HCT116 (cell line): ENCODE results near the gene CXCL1. TPM values are rescaled to one million over a fixed set of nuclear protein-coding genes. Genes with fewer than 3 reads are reported as not detected.

Experiments used
- ATAC-seq: fragments of 200-7000 bp; cut with Tn5 transposase; 2 replicates; pipeline ENCODE4 v1.9.1; 2020; ENCODE audit warnings: mild to moderate bottlenecking, moderate library complexity
- BruUV-seq: library from RNA; stranded (reverse); fragments of 400-500 nt; replicated peaks from 2 replicates; lab custom pipeline; 2021; lab: Mats Ljungman, UMichigan
- CTCF ChIA-PET: fragments of 300-600 bp; sonication (Branson Sonifier 250); formaldehyde crosslinking; loops from one replicate; lab custom pipeline; 2021; ENCODE audit warnings: antibody characterized with exemption; lab: Charles Lee
- POLR2A ChIA-PET: fragments of 300-600, 350-600 bp; sonication (Branson Sonifier 250); formaldehyde crosslinking; loops from one replicate; lab custom pipeline; 2021; ENCODE audit warnings: antibody characterized with exemption; lab: Charles Lee
- RAD21 ChIA-PET, 2 experiments: fragments of 300-600 bp; sonication (Branson Sonifier 250); formaldehyde crosslinking; loops; one replicate each; lab custom pipeline; 2023; ENCODE audit warnings: low total read pairs in 2 of 2; ENCODE audit not compliant: uncharacterized antibody in 2 of 2, unreplicated experiment in 2 of 2, low non-redundant PET in 1 of 2; lab: Charles Lee
- DNase-seq: peaks from one replicate; pipeline ENCODE4 v3.0.0-alpha.2; 2010; ENCODE audit warnings: low read depth, low spot score
- H2AFZ ChIP-seq: fragments of 200-600 bp; shearing (Covaris generic), sonication (generic); 2 replicates; pipeline ENCODE4 v1.6.1; 2017; ENCODE audit warnings: low read depth, mixed run types, mixed read lengths, antibody characterized with exemption, low read length; ENCODE audit not compliant: poor library complexity, severe bottlenecking
- H3K27ac ChIP-seq: 2 replicates; pipeline ENCODE4 v1.5.1; 2012; ENCODE audit warnings: low read depth, low read length
- H3K27me3 ChIP-seq: fragments of 200-600 bp; sonication (generic); 2 replicates; pipeline ENCODE4 v1.6.1; 2016; ENCODE audit warnings: mixed run types, low read length, mixed read lengths; ENCODE audit not compliant: insufficient read depth
- H3K36me3 ChIP-seq, 2 experiments: fragments of 200-500 bp in 1 of 2; fragments of 200-600 bp in 1 of 2; sonication (Bioruptor generic) in 1 of 2; sonication (generic) in 1 of 2; 2 replicates each; pipeline versions ENCODE4 v1.5.1 to v1.6.1; 2014 to 2016; ENCODE audit warnings: low read length in 2 of 2, inconsistent platforms in 1 of 2, mixed read lengths in 1 of 2, mixed run types in 1 of 2; ENCODE audit not compliant: insufficient read depth in 2 of 2, control insufficient read depth in 1 of 2
- H3K4me1 ChIP-seq, 2 experiments: fragments of 200-600 bp in 1 of 2; sonication (generic) in 1 of 2; 2 replicates each; pipeline versions ENCODE4 v1.5.1 to v1.6.1; 2012 to 2017; ENCODE audit warnings: low read length in 2 of 2, inconsistent platforms in 1 of 2, mild to moderate bottlenecking in 1 of 2, mixed read lengths in 1 of 2, mixed run types in 1 of 2, moderate library complexity in 1 of 2; ENCODE audit not compliant: insufficient read depth in 2 of 2, control insufficient read depth in 1 of 2
- H3K4me2 ChIP-seq: fragments of 200-600 bp; sonication (generic); 2 replicates; pipeline ENCODE4 v1.6.1; 2017; ENCODE audit warnings: mixed run types, low read length, mixed read lengths
- H3K4me3 ChIP-seq, 2 experiments: fragments of 200-600 bp in 1 of 2; sonication (generic) in 1 of 2; replicated peaks in 1 of 2; 2 replicates each; pipeline ENCODE4 v1.5.1; 2011 to 2016; ENCODE audit warnings: low read length in 2 of 2, control low read depth in 1 of 2, low read depth in 1 of 2, mild to moderate bottlenecking in 1 of 2, mixed read lengths in 1 of 2, mixed run types in 1 of 2
- H3K79me2 ChIP-seq: fragments of 200-600 bp; sonication (generic); 2 replicates; pipeline ENCODE4 v1.6.1; 2017; ENCODE audit warnings: mild to moderate bottlenecking, mixed run types, low read length, moderate library complexity, mixed read lengths; ENCODE audit not compliant: insufficient read depth
- H3K9ac ChIP-seq: fragments of 200-600 bp; sonication (generic); 2 replicates; pipeline ENCODE4 v1.6.1; 2016; ENCODE audit warnings: low read length, mixed read lengths
- H3K9me2 ChIP-seq: fragments of 200-600 bp; sonication (generic), shearing (Covaris generic); 2 replicates; pipeline ENCODE4 v1.6.1; 2017; ENCODE audit warnings: mixed run types, mild to moderate bottlenecking, moderate library complexity; ENCODE audit not compliant: insufficient read depth
- H3K9me3 ChIP-seq, 2 experiments: fragments of 200-500 bp in 1 of 2; fragments of 200-600 bp in 1 of 2; sonication (Bioruptor generic) in 1 of 2; sonication (generic) in 1 of 2; 2 replicates each; pipeline ENCODE4 v1.6.1; 2014 to 2017; ENCODE audit warnings: low read length in 2 of 2, mixed read lengths in 2 of 2, inconsistent platforms in 1 of 2, low read depth in 1 of 2, mild to moderate bottlenecking in 1 of 2, mixed run types in 1 of 2, moderate library complexity in 1 of 2; ENCODE audit not compliant: control insufficient read depth in 1 of 2, insufficient read depth in 1 of 2
- H4K20me1 ChIP-seq: fragments of 200-600 bp; sonication (generic), shearing (Covaris generic); 2 replicates; pipeline ENCODE4 v1.6.1; 2017; ENCODE audit warnings: mixed run types, mild to moderate bottlenecking, moderate library complexity; ENCODE audit not compliant: insufficient read depth
- CEBPB ChIP-seq: IDR thresholded peaks from 2 replicates; pipeline ENCODE4 v1.6.1; 2012; ENCODE audit warnings: low read depth
- EGR1 ChIP-seq: IDR thresholded peaks from 2 replicates; pipeline ENCODE4 v1.6.1; 2012; ENCODE audit warnings: low read depth
- EZH2 ChIP-seq: fragments of 200-600 bp; sonication (generic); IDR thresholded peaks from 2 replicates; pipeline ENCODE4 v1.6.1; 2017; ENCODE audit warnings: antibody characterized with exemption, mixed run types
- EZH2phosphoT487 ChIP-seq: fragments of 200-600 bp; IDR thresholded peaks from 2 replicates; pipeline ENCODE4 v1.6.1; 2018; ENCODE audit warnings: antibody characterized with exemption, borderline replicate concordance
- MAX ChIP-seq: IDR thresholded peaks from 2 replicates; pipeline ENCODE4 v1.6.1; 2012
- POLR2A ChIP-seq: IDR thresholded peaks from 2 replicates; pipeline ENCODE4 v1.7.0; 2011; ENCODE audit warnings: borderline replicate concordance; ENCODE audit not compliant: insufficient read depth, insufficient read length; ENCODE audit errors: extremely low read depth
- REST ChIP-seq: IDR thresholded peaks from 2 replicates; pipeline ENCODE4 v1.6.1; 2012; ENCODE audit warnings: low read depth
- SRF ChIP-seq: IDR thresholded peaks from 2 replicates; pipeline ENCODE4 v1.6.1; 2012; ENCODE audit warnings: low read depth
- TCF7L2 ChIP-seq: IDR thresholded peaks from 2 replicates; pipeline ENCODE4 v1.7.0; 2011; ENCODE audit warnings: borderline replicate concordance, inconsistent platforms; ENCODE audit not compliant: insufficient read depth, insufficient read length; ENCODE audit errors: extremely low read depth
- YY1 ChIP-seq: IDR thresholded peaks from 2 replicates; pipeline ENCODE4 v1.6.1; 2011; ENCODE audit warnings: low read length, low read depth, moderate library complexity, mild to moderate bottlenecking; ENCODE audit not compliant: insufficient replicate concordance; ENCODE audit errors: extremely low read depth
- intact Hi-C: fragments of 100-400 bp; cut with micrococcal nuclease; formaldehyde crosslinking; loops from 2 replicates; pipeline ENCODE4 v1.10.0; 2022
- total RNA-seq: library from RNA; stranded (reverse); gene quantifications from one replicate; pipeline ENCODE4 v1.2.1, GENCODE V29; 2021; ENCODE audit not compliant: unreplicated experiment

CXCL1 gene
- total RNA-seq, 1 experiment from 2014 or later, result 2.5 TPM

- Histone ChIP-seq H3K9me3 (no peaks in the 10 kb centered on the region), H3K9ac (no peak overlapping the region)
- TF ChIP-seq CEBPB (no peak), MAX (no peak), TCF7L2 (no peak), EZH2 (no peak), SRF (no peak), EZH2phosphoT487 (no peak), EGR1 (no peak)
- TF ChIP-seq, all 23 proteins: peak for 0
- BruUV-seq, result no TSS peak
- Histone ChIP-seq H3K4me2 (no peak overlapping the region), H3K79me2 (no peaks in the 10 kb centered on the region), H2AFZ (no peak overlapping the region), H3K36me3 (no peaks in the 10 kb centered on the region), H3K27me3 (no peaks in the 10 kb centered on the region), H3K4me1 (no peaks in the 10 kb centered on the region), H3K4me3 (no peak overlapping the region), H3K27ac (no peak overlapping the region), H4K20me1 (no peaks in the 10 kb centered on the region), H3K9me2 (no peaks in the 10 kb centered on the region)
- ATAC-seq (no peak), DNase-seq (no peak)
- ChIA-PET POLR2A (no interaction called here), RAD21 (no interaction called here), CTCF (no interaction called here)
- intact Hi-C loops, result no loop called here
Measured at GRCh38 chr4:73828956-73829355, 40.2 kb upstream of the CXCL1 start.

GRCh38 chr4:73831569-73831968 is 37.6 kb upstream of the CXCL1 start:
- H3K36me3 ChIP-seq, result no peaks in the 10 kb centered on the region
- H3K27ac ChIP-seq, result no peak overlapping the region
- no peak for TF ChIP-seq YY1
- no peak for TF ChIP-seq REST
- TF ChIP-seq MAX, result no peak
- no peak for TF ChIP-seq EZH2
- no peak for TF ChIP-seq TCF7L2
- TF ChIP-seq POLR2A, result no peak
- TF ChIP-seq CEBPB, result no peak
- TF ChIP-seq EGR1, result no peak
- ChIA-PET POLR2A (no interaction called here), RAD21 (no interaction called here), CTCF (no interaction called here)
- DNase-seq (no peak), ATAC-seq (no peak)
- BruUV-seq, result no TSS peak
- no peaks in the 10 kb centered on the region for H3K9me2 ChIP-seq
- H2AFZ ChIP-seq, result no peak overlapping the region
- no peaks in the 10 kb centered on the region for H3K9me3 ChIP-seq
- H3K79me2 ChIP-seq, result no peaks in the 10 kb centered on the region
- no peak overlapping the region for H3K4me2 ChIP-seq
- no peak overlapping the region for H3K4me3 ChIP-seq
- intact Hi-C loops, result no loop called here
- H3K9ac ChIP-seq, result no peak overlapping the region
- H4K20me1 ChIP-seq, result no peaks in the 10 kb centered on the region
- no peaks in the 10 kb centered on the region for H3K27me3 ChIP-seq
- H3K4me1 ChIP-seq, result no peaks in the 10 kb centered on the region
